COLO668 (cell line): ENCODE measurements around the gene GRIN2A.

ENCODE experiments used
- DNase-seq: peaks from one replicate; lab custom pipeline; 2025; ENCODE audit not compliant: unreplicated experiment; lab: John Stamatoyannopoulos, UW

GRIN2A gene

GRCh38 chr16:10036956-10037355 lies 145.3 kb downstream of the GRIN2A start:
- no peak for DNase-seq

- no peak for DNase-seq
Measured at GRCh38 chr16:10033556-10033955, 148.7 kb downstream of the GRIN2A start.

- DNase-seq: no peak
Measured at GRCh38 chr16:10031955-10032354, 150.3 kb downstream of the GRIN2A start.

GRCh38 chr16:10031473-10031872 lies 150.8 kb downstream of the GRIN2A start:
- no peak for DNase-seq

- no peak for DNase-seq
Measured at GRCh38 chr16:10028644-10029043, 153.6 kb downstream of the GRIN2A start.

- DNase-seq: no peak
Measured at GRCh38 chr16:10027553-10027952, 154.7 kb downstream of the GRIN2A start.

GRCh38 chr16:10026593-10026992 lies 155.6 kb downstream of the GRIN2A start:
- no peak for DNase-seq

GRCh38 chr16:10022098-10022497 lies 160.1 kb downstream of the GRIN2A start:
- DNase-seq: no peak

GRCh38 chr16:10020866-10021265 lies 161.4 kb downstream of the GRIN2A start:
- no peak for DNase-seq

- no peak for DNase-seq
Measured at GRCh38 chr16:10016752-10017151, 165.5 kb downstream of the GRIN2A start.

- DNase-seq: no peak
Measured at GRCh38 chr16:10015397-10015796, 166.8 kb downstream of the GRIN2A start.

GRCh38 chr16:10013774-10014173 lies 168.5 kb downstream of the GRIN2A start:
- DNase-seq: no peak

GRCh38 chr16:10013364-10013763 lies 168.9 kb downstream of the GRIN2A start:
- no peak for DNase-seq

GRCh38 chr16:10009684-10010083 lies 172.5 kb downstream of the GRIN2A start:
- no peak for DNase-seq

- no peak for DNase-seq
Measured at GRCh38 chr16:10003486-10003885, 178.7 kb downstream of the GRIN2A start.

GRCh38 chr16:10001258-10001775 lies 180.9 kb downstream of the GRIN2A start:
- no peak for DNase-seq

GRCh38 chr16:9996221-9996620 lies 186.0 kb downstream of the GRIN2A start:
- DNase-seq: no peak

- no peak for DNase-seq
Measured at GRCh38 chr16:9992441-9992840, 189.8 kb downstream of the GRIN2A start.

GRCh38 chr16:9980981-9981380 lies 201.2 kb downstream of the GRIN2A start:
- DNase-seq: no peak

GRCh38 chr16:9978160-9978725 lies 204.0 kb downstream of the GRIN2A start:
- DNase-seq: no peak

GRCh38 chr16:9977333-9977897 lies 204.8 kb downstream of the GRIN2A start:
- no peak for DNase-seq

- no peak for DNase-seq
Measured at GRCh38 chr16:9976601-9977000, 205.6 kb downstream of the GRIN2A start.

- no peak for DNase-seq
Measured at GRCh38 chr16:9971907-9972306, 210.3 kb downstream of the GRIN2A start.
